BJ (cell line): ENCODE measurements around the gene DLGAP1. TPM values are rescaled to one million over a fixed set of nuclear protein-coding genes. Genes with fewer than 3 reads are reported as not detected.

Experiments
- CTCF ChIA-PET: fragments of 350-600 bp; formaldehyde crosslinking; extraction: SDS; loops from one replicate; lab custom pipeline; 2021; ENCODE audit warnings: antibody characterized with exemption, inconsistent platforms; lab: Yijun Ruan, JAX
- POLR2A ChIA-PET: fragments of 300-600 bp; sonication (Branson Sonifier 250); formaldehyde crosslinking; extraction: SDS; loops from one replicate; lab custom pipeline; 2021; ENCODE audit warnings: antibody characterized with exemption; lab: Charles Lee
- DNase-seq: peaks from one replicate; pipeline ENCODE4 v3.0.0-alpha.2; 2011; ENCODE audit warnings: low read depth
- H3K27me3 ChIP-seq: 2 replicates; pipeline ENCODE4 v1.6.0; 2011; ENCODE audit warnings: low read length; ENCODE audit not compliant: control insufficient read depth, insufficient read depth
- H3K36me3 ChIP-seq: 2 replicates; pipeline ENCODE4 v1.5.1; 2011; ENCODE audit warnings: low read length; ENCODE audit not compliant: control insufficient read depth, insufficient read depth
- H3K4me3 ChIP-seq: 2 replicates; pipeline ENCODE4 v1.5.1; 2011; ENCODE audit warnings: low read depth, mild to moderate bottlenecking, control low read depth, low read length
- CTCF ChIP-seq: IDR thresholded peaks from 2 replicates; pipeline ENCODE4 v1.5.1; 2011; ENCODE audit warnings: low read depth, mild to moderate bottlenecking, control low read depth, inconsistent platforms, low read length, moderate library complexity; ENCODE audit not compliant: insufficient read depth
- polyA plus RNA-seq: library from polyadenylated mRNA; depleted of rRNA; stranded (reverse); fragments of >200 nt; gene quantifications from 2 replicates; pipeline ENCODE4 v1.2.3, GENCODE V29; 2011

DLGAP1 gene
- polyA plus RNA-seq, 1 experiment = 0.02 TPM

GRCh38 chr18:3873211-3873610, 581.9 kb downstream of the DLGAP1 start:
- ChIA-PET POLR2A (no interaction called here), CTCF (no interaction called here)
- DNase-seq = no peak
- Histone ChIP-seq H3K4me3 (no peak overlapping the region), H3K36me3 (no peaks in the 10 kb centered on the region), H3K27me3 (no peaks in the 10 kb centered on the region)
- TF ChIP-seq CTCF = no peak

GRCh38 chr18:3872641-3873040, 582.5 kb downstream of the DLGAP1 start:
- no peak for DNase-seq
- H3K27me3 ChIP-seq = no peaks in the 10 kb centered on the region
- no peak overlapping the region for H3K4me3 ChIP-seq
- ChIA-PET CTCF (no interaction called here), POLR2A (no interaction called here)
- no peaks in the 10 kb centered on the region for H3K36me3 ChIP-seq
- TF ChIP-seq CTCF = no peak

GRCh38 chr18:3871687-3872086, 583.4 kb downstream of the DLGAP1 start:
- no peaks in the 10 kb centered on the region for H3K36me3 ChIP-seq
- no peak for TF ChIP-seq CTCF
- ChIA-PET POLR2A (no interaction called here), CTCF (interaction anchor here (6.2 kb wide), 1 partner anchor 99 kb away, joined by 151 read pairs; no protein-coding TSS in a partner anchor)
- no peak overlapping the region for H3K4me3 ChIP-seq
- DNase-seq = no peak
- H3K27me3 ChIP-seq = no peaks in the 10 kb centered on the region

GRCh38 chr18:3870914-3871313, 584.2 kb downstream of the DLGAP1 start:
- POLR2A ChIA-PET = no interaction called here
- TF ChIP-seq CTCF = no peak
- CTCF ChIA-PET = interaction anchor here (0.6 to 6.2 kb wide), 13 partner anchors 9 to 245 kb away, joined by 3 to 151 read pairs (median 7); no protein-coding TSS in a partner anchor
- H3K27me3 ChIP-seq = no peaks in the 10 kb centered on the region
- DNase-seq = no peak
- H3K4me3 ChIP-seq = no peak overlapping the region
- no peaks in the 10 kb centered on the region for H3K36me3 ChIP-seq

GRCh38 chr18:3869848-3870247, 585.3 kb downstream of the DLGAP1 start:
- peak; percentile 12 for DNase-seq
- TF ChIP-seq CTCF = peak; percentile 47
- CTCF ChIA-PET = interaction anchor here (0.7 to 6.2 kb wide), 31 partner anchors 10 to 587 kb away, joined by 3 to 151 read pairs (median 5); no protein-coding TSS in a partner anchor

More at GRCh38 chr18:3869848-3870247, 585.3 kb downstream of the DLGAP1 start:
- POLR2A ChIA-PET = no interaction called here
- Histone ChIP-seq H3K4me3 (no peak overlapping the region), H3K27me3 (no peaks in the 10 kb centered on the region), H3K36me3 (no peaks in the 10 kb centered on the region)
